ENCODE data around the gene HRCT1. TPM values are rescaled to one million over a fixed set of nuclear protein-coding genes. Genes with fewer than 3 reads are reported as not detected.
"Not testable (repeated sequence)": the region's sequence is repeated elsewhere in the genome, so short reads cannot be mapped to it uniquely, and the experiment has no call there.

Gene HRCT1
- polyA plus RNA-seq, 1 donor from 2014 or later: not detected

- no peaks in the 10 kb centered on the region for H3K79me2 ChIP-seq (replicated peaks; ENCODE audit: insufficient read depth, low read length)
- TF ChIP-seq SMC3 (conservative IDR thresholded peaks at IDR 0.05; ENCODE audit: poor library complexity) (no peak), RAD21 (conservative IDR thresholded peaks at IDR 0.05) (no peak), EP300 (conservative IDR thresholded peaks at IDR 0.05; ENCODE audit: poor library complexity, severe bottlenecking) (no peak), POLR2AphosphoS5 (IDR thresholded peaks at IDR 0.05) (no peak), TAF1 (IDR thresholded peaks at IDR 0.05; ENCODE audit: low read depth) (no peak), EZH2 (IDR thresholded peaks at IDR 0.05; ENCODE audit: borderline replicate concordance, insufficient read depth, low read length, poor library complexity, severe bottlenecking) (no peak), MXI1 (conservative IDR thresholded peaks at IDR 0.05; ENCODE audit: poor library complexity, severe bottlenecking) (no peak)
- TF ChIP-seq, protein P1, sequence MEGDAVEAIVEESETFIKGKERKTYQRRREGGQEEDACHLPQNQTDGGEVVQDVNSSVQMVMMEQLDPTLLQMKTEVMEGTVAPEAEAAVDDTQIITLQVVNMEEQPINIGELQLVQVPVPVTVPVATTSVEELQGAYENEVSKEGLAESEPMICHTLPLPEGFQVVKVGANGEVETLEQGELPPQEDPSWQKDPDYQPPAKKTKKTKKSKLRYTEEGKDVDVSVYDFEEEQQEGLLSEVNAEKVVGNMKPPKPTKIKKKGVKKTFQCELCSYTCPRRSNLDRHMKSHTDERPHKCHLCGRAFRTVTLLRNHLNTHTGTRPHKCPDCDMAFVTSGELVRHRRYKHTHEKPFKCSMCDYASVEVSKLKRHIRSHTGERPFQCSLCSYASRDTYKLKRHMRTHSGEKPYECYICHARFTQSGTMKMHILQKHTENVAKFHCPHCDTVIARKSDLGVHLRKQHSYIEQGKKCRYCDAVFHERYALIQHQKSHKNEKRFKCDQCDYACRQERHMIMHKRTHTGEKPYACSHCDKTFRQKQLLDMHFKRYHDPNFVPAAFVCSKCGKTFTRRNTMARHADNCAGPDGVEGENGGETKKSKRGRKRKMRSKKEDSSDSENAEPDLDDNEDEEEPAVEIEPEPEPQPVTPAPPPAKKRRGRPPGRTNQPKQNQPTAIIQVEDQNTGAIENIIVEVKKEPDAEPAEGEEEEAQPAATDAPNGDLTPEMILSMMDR (IDR thresholded peaks at IDR 0.05; ENCODE audit: poor library complexity, severe bottlenecking): no peak
- TF ChIP-seq, protein P2, sequence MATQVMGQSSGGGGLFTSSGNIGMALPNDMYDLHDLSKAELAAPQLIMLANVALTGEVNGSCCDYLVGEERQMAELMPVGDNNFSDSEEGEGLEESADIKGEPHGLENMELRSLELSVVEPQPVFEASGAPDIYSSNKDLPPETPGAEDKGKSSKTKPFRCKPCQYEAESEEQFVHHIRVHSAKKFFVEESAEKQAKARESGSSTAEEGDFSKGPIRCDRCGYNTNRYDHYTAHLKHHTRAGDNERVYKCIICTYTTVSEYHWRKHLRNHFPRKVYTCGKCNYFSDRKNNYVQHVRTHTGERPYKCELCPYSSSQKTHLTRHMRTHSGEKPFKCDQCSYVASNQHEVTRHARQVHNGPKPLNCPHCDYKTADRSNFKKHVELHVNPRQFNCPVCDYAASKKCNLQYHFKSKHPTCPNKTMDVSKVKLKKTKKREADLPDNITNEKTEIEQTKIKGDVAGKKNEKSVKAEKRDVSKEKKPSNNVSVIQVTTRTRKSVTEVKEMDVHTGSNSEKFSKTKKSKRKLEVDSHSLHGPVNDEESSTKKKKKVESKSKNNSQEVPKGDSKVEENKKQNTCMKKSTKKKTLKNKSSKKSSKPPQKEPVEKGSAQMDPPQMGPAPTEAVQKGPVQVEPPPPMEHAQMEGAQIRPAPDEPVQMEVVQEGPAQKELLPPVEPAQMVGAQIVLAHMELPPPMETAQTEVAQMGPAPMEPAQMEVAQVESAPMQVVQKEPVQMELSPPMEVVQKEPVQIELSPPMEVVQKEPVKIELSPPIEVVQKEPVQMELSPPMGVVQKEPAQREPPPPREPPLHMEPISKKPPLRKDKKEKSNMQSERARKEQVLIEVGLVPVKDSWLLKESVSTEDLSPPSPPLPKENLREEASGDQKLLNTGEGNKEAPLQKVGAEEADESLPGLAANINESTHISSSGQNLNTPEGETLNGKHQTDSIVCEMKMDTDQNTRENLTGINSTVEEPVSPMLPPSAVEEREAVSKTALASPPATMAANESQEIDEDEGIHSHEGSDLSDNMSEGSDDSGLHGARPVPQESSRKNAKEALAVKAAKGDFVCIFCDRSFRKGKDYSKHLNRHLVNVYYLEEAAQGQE (IDR thresholded peaks at IDR 0.05; ENCODE audit: borderline replicate concordance): no peak
- no peaks in the 10 kb centered on the region for H4K20me1 ChIP-seq (ENCODE audit: insufficient read depth)
- H3K36me3 ChIP-seq (ENCODE audit: insufficient read depth, low read length): no peaks in the 10 kb centered on the region
- H3K4me3 ChIP-seq (ENCODE audit: low read length): no peak overlapping the region
- no peaks in the 10 kb centered on the region for H3K9me2 ChIP-seq (ENCODE audit: insufficient read depth, low read length)
- no peaks in the 10 kb centered on the region for H3K9me3 ChIP-seq (ENCODE audit: low read length)
- no peak overlapping the region for H2AFZ ChIP-seq (ENCODE audit: low read depth, low read length)
- H3K9ac ChIP-seq (ENCODE audit: low read length): no peak overlapping the region
- H3F3A ChIP-seq (ENCODE audit: insufficient read depth, low read length, poor library complexity, severe bottlenecking): no peaks in the 10 kb centered on the region
- H3K27me3 ChIP-seq (ENCODE audit: insufficient read depth, low read depth, low read length): no peaks in the 10 kb centered on the region
- no peak overlapping the region for H3K27ac ChIP-seq (ENCODE audit: low read length)
- no peak overlapping the region for H3K4me2 ChIP-seq (ENCODE audit: low read length)
Observed at GRCh38 chr9:35896570-35896969, 9.4 kb upstream of the HRCT1 start.

GRCh38 chr9:35897376-35898099, 8.5 kb upstream of the HRCT1 start:
- not testable (repeated sequence) for H3K9me2 ChIP-seq (ENCODE audit: insufficient read depth, low read length); H3K9ac ChIP-seq (ENCODE audit: low read length); H2AFZ ChIP-seq (ENCODE audit: low read depth, low read length); H3K4me3 ChIP-seq (ENCODE audit: low read length); H3K36me3 ChIP-seq (ENCODE audit: insufficient read depth, low read length); H3K79me2 ChIP-seq (replicated peaks; ENCODE audit: insufficient read depth, low read length); H4K20me1 ChIP-seq (ENCODE audit: insufficient read depth); H3K9me3 ChIP-seq (ENCODE audit: low read length); H3K27ac ChIP-seq (ENCODE audit: low read length); H3K27me3 ChIP-seq (ENCODE audit: insufficient read depth, low read depth, low read length); H3F3A ChIP-seq (ENCODE audit: insufficient read depth, low read length, poor library complexity, severe bottlenecking); H3K4me2 ChIP-seq (ENCODE audit: low read length)
